SK-N-MC (cell line): ENCODE measurements around the gene DUSP2.

Source experiments
- DNase-seq: peaks from one replicate; pipeline ENCODE4 v3.0.0-alpha.2; 2011; ENCODE audit warnings: low read depth, low spot score
- H3K27ac ChIP-seq: fragments of 200-600 bp; sonication (generic); 2 replicates; pipeline ENCODE4 v1.5.1; 2016; ENCODE audit warnings: mixed run types
- H3K36me3 ChIP-seq: fragments of 200-600 bp; sonication (generic); 2 replicates; pipeline ENCODE4 v1.6.1; 2017; ENCODE audit warnings: antibody characterized with exemption, low read length, mixed read lengths; ENCODE audit not compliant: insufficient read depth
- H3K4me3 ChIP-seq: fragments of 200-600 bp; sonication (generic); 2 replicates; pipeline ENCODE4 v1.5.1; 2016
- H3K9ac ChIP-seq: fragments of 200-600 bp; sonication (generic); 2 replicates; pipeline ENCODE4 v1.8.0; 2017; ENCODE audit warnings: mixed run types, mixed read lengths; ENCODE audit not compliant: insufficient read length
- H3K9me3 ChIP-seq: fragments of 200-600 bp; sonication (generic); 2 replicates; pipeline ENCODE4 v1.6.1; 2017; ENCODE audit warnings: low read depth, mild to moderate bottlenecking, antibody characterized with exemption, low read length, moderate library complexity, mixed read lengths
- EZH2 ChIP-seq: fragments of 200-600 bp; sonication (generic); IDR thresholded peaks from one replicate; pipeline ENCODE4 v1.6.1; 2017; ENCODE audit warnings: antibody characterized with exemption
- FOXP2 ChIP-seq: optimal IDR thresholded peaks from 2 replicates; pipeline ENCODE3; 2011; ENCODE audit warnings: mild to moderate bottlenecking, moderate library complexity; ENCODE audit not compliant: insufficient read depth; ENCODE audit errors: extremely low read length, control extremely low read depth
- POLR2AphosphoS5 ChIP-seq: IDR thresholded peaks from 2 replicates; pipeline ENCODE4 v1.6.1; 2012; ENCODE audit warnings: mild to moderate bottlenecking, low read depth, low read length, borderline replicate concordance

Gene DUSP2

DNA sequence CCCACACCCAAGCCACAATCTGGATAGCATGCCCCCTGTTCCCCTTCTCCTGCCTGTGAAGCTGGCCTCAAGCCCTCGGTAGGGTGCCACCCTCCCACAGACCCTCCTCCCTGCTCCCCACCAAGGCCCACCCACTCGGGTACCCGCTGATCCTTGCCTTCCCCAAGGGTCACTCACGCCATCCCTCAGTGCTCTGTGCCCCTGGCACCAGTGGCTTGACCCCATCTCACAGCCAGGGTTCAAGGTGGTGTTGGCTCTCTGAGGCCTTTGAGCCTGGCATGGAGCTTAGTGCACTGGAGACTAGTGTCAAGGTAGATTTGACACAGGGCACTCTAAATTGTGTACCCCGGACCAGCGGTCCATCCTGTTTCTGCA, 40.8 kb downstream of the DUSP2 start:
- no peak for DNase-seq
- no peaks in the 10 kb centered on the region for H3K9me3 ChIP-seq
- no peak for TF ChIP-seq POLR2AphosphoS5
- TF ChIP-seq FOXP2 = no peak
- no peak for TF ChIP-seq EZH2
- H3K27ac ChIP-seq = no peak overlapping the region
- no peak overlapping the region for H3K9ac ChIP-seq
- no peaks in the 10 kb centered on the region for H3K36me3 ChIP-seq
- no peak overlapping the region for H3K4me3 ChIP-seq

GRCh38 chr2:96103761-96104486, 41.3 kb downstream of the DUSP2 start:
- DNase-seq = no peak
- TF ChIP-seq FOXP2 (no peak), POLR2AphosphoS5 (no peak), EZH2 (no peak)
- Histone ChIP-seq H3K9me3 (no peaks in the 10 kb centered on the region), H3K4me3 (no peak overlapping the region), H3K36me3 (no peaks in the 10 kb centered on the region), H3K27ac (no peak overlapping the region), H3K9ac (no peak overlapping the region)

DNA sequence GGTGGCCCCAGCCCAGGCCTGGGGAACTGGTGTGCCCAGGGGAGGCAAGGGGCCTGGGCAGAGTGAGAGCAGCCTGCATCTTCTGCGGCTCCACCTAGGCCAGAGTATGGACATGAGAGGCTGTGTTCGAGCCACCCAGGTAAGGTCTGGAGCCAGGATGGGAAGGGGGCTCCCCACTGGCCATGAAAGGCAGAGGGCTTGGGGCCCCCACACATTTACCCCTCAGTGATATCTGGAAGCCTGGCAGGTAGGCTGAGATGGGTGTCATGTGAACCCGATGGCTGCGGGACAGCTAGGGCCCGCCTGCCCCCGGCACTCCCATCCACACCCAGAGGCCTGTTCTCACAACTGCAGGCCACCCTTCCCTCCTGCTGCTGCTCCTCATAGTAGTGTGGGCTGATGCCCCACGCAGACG, 42.0 kb downstream of the DUSP2 start:
- no peak overlapping the region for H3K9ac ChIP-seq
- no peak for DNase-seq
- H3K27ac ChIP-seq = no peak overlapping the region
- no peaks in the 10 kb centered on the region for H3K9me3 ChIP-seq
- TF ChIP-seq EZH2 = no peak
- no peak for TF ChIP-seq FOXP2
- no peak for TF ChIP-seq POLR2AphosphoS5
- H3K4me3 ChIP-seq = no peak overlapping the region
- no peaks in the 10 kb centered on the region for H3K36me3 ChIP-seq

DNA sequence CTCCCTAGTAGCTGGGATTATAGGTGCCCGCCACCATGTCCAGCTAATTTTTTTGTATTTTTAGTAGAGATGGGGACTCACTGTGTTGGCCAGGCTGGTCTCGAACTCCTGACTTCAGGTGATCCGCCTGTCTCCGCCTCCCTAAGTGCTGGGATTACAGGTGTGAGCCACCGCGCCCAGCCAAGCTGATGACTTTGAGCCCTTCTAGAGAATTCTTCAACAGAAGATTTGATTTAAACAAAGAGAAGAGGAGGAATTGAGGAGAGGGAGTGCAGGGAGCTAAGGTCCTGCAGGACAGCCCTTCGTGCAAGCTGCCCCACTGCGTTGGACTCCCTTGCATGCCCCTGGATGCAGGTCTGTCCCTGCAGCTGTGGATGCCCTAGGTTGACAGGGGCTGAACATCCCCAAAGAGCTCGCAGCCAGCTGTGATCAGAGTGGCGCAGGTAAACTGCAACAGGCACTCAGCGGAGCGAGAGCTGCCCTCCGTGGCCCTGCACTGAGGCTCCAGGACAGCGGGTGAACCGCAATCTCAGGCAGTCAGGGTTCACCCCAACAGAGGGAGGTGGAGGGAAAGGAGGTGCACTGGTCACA, 42.5 kb downstream of the DUSP2 start:
- no peak overlapping the region for H3K27ac ChIP-seq
- no peak for DNase-seq
- TF ChIP-seq POLR2AphosphoS5 (no peak), FOXP2 (no peak), EZH2 (no peak)
- no peaks in the 10 kb centered on the region for H3K36me3 ChIP-seq
- H3K9me3 ChIP-seq = no peaks in the 10 kb centered on the region
- H3K4me3 ChIP-seq = no peak overlapping the region
- H3K9ac ChIP-seq = no peak overlapping the region

DNA sequence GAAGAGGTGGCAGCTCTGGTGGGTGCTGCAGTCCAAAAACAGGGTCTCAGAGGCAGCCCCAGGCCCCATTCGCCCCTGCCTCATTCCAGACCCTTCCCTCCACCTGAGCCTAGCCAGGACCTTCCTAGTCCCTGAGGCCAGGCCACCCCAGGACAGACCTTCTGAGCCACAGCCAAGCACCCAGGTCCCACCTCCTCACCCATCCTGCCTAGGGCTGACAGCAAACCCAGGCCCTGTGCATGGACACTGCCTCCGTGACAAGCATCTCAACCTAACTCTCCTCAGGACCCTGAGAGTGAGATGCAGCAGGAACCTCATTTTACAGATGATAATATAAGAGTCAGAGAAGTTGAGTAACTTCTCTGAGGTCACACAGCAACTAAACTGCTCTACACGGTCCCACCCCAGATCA, 44.3 kb downstream of the DUSP2 start:
- Histone ChIP-seq H3K9me3 (no peaks in the 10 kb centered on the region), H3K27ac (no peak overlapping the region), H3K9ac (no peak overlapping the region), H3K4me3 (no peak overlapping the region), H3K36me3 (no peaks in the 10 kb centered on the region)
- no peak for DNase-seq
- TF ChIP-seq FOXP2 (no peak), EZH2 (no peak), POLR2AphosphoS5 (no peak)

- Histone ChIP-seq H3K36me3 (no peaks in the 10 kb centered on the region), H3K9ac (no peak overlapping the region), H3K9me3 (no peaks in the 10 kb centered on the region), H3K4me3 (no peak overlapping the region), H3K27ac (no peak overlapping the region)
- no peak for TF ChIP-seq EZH2
- no peak for TF ChIP-seq POLR2AphosphoS5
- TF ChIP-seq FOXP2 = no peak
- DNase-seq = no peak
These were observed 45.1 kb downstream of the DUSP2 start for GRCh38 chr2:96099861-96100798.

DNA sequence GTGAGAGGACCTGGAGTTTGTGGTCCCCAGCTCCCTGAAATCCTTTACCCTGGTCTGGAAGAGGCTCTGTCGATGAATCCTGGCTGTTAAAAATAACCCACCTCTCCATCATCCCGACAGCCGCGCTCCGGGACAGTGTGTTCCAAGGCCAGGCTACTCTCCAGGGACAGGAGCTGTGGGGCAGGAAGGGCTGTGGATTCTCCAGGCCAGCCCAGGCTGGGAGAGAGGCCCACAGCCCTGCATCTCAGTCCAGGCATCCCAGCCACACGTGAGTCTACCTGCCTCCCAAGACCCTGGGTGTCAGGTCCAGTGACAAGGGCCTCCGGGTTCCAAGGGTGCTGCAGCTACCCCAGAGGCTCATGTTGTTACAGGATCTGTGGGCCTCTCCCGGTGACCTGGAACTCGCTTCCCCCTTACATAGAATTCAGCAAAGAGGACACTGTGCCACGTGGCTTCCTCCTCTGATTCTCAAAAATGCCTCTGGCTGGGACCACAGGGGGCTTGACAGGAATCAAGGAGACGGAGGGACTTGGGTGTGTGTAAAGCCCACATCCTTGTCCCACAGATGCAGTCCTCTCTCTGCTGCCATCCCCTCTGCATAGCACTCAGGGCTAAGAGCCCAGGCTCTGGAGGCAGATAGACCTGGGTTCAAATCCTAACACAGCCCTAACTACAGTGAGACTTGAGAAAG, 46.2 kb downstream of the DUSP2 start:
- Histone ChIP-seq H3K9me3 (no peaks in the 10 kb centered on the region), H3K36me3 (no peaks in the 10 kb centered on the region), H3K4me3 (no peak overlapping the region), H3K9ac (no peak overlapping the region), H3K27ac (no peak overlapping the region)
- no peak for DNase-seq
- TF ChIP-seq FOXP2 (no peak), EZH2 (no peak), POLR2AphosphoS5 (no peak)
